HCT116 (cell line): Measurements from ENCODE around the gene HRH3. TPM values are rescaled to one million over a fixed set of nuclear protein-coding genes. Genes with fewer than 3 reads are reported as not detected.

ENCODE experiments used
- ATAC-seq: fragments of 200-7000 bp; cut with Tn5 transposase; 2 replicates; pipeline ENCODE4 v1.9.1; 2020; ENCODE audit warnings: mild to moderate bottlenecking, moderate library complexity
- BruUV-seq: library from RNA; stranded (reverse); fragments of 400-500 nt; replicated peaks from 2 replicates; lab custom pipeline; 2021; lab: Mats Ljungman, UMichigan
- CTCF ChIA-PET: fragments of 300-600 bp; sonication (Branson Sonifier 250); formaldehyde crosslinking; loops from one replicate; lab custom pipeline; 2021; ENCODE audit warnings: antibody characterized with exemption; lab: Charles Lee
- POLR2A ChIA-PET: fragments of 300-600, 350-600 bp; sonication (Branson Sonifier 250); formaldehyde crosslinking; loops from one replicate; lab custom pipeline; 2021; ENCODE audit warnings: antibody characterized with exemption; lab: Charles Lee
- RAD21 ChIA-PET, 2 experiments: fragments of 300-600 bp; sonication (Branson Sonifier 250); formaldehyde crosslinking; loops; one replicate each; lab custom pipeline; 2023; ENCODE audit warnings: low total read pairs in 2 of 2; ENCODE audit not compliant: uncharacterized antibody in 2 of 2, unreplicated experiment in 2 of 2, low non-redundant PET in 1 of 2; lab: Charles Lee
- DNase-seq: peaks from one replicate; pipeline ENCODE4 v3.0.0-alpha.2; 2010; ENCODE audit warnings: low read depth, low spot score
- H2AFZ ChIP-seq: fragments of 200-600 bp; shearing (Covaris generic), sonication (generic); 2 replicates; pipeline ENCODE4 v1.6.1; 2017; ENCODE audit warnings: low read depth, mixed run types, mixed read lengths, antibody characterized with exemption, low read length; ENCODE audit not compliant: poor library complexity, severe bottlenecking
- H3K27ac ChIP-seq: 2 replicates; pipeline ENCODE4 v1.5.1; 2012; ENCODE audit warnings: low read depth, low read length
- H3K27me3 ChIP-seq: fragments of 200-600 bp; sonication (generic); 2 replicates; pipeline ENCODE4 v1.6.1; 2016; ENCODE audit warnings: mixed run types, low read length, mixed read lengths; ENCODE audit not compliant: insufficient read depth
- H3K36me3 ChIP-seq, 2 experiments: fragments of 200-500 bp in 1 of 2; fragments of 200-600 bp in 1 of 2; sonication (Bioruptor generic) in 1 of 2; sonication (generic) in 1 of 2; 2 replicates each; pipeline versions ENCODE4 v1.5.1 to v1.6.1; 2014 to 2016; ENCODE audit warnings: low read length in 2 of 2, inconsistent platforms in 1 of 2, mixed read lengths in 1 of 2, mixed run types in 1 of 2; ENCODE audit not compliant: insufficient read depth in 2 of 2, control insufficient read depth in 1 of 2
- H3K4me1 ChIP-seq, 2 experiments: fragments of 200-600 bp in 1 of 2; sonication (generic) in 1 of 2; 2 replicates each; pipeline versions ENCODE4 v1.5.1 to v1.6.1; 2012 to 2017; ENCODE audit warnings: low read length in 2 of 2, inconsistent platforms in 1 of 2, mild to moderate bottlenecking in 1 of 2, mixed read lengths in 1 of 2, mixed run types in 1 of 2, moderate library complexity in 1 of 2; ENCODE audit not compliant: insufficient read depth in 2 of 2, control insufficient read depth in 1 of 2
- H3K4me2 ChIP-seq: fragments of 200-600 bp; sonication (generic); 2 replicates; pipeline ENCODE4 v1.6.1; 2017; ENCODE audit warnings: mixed run types, low read length, mixed read lengths
- H3K4me3 ChIP-seq, 2 experiments: fragments of 200-600 bp in 1 of 2; sonication (generic) in 1 of 2; replicated peaks in 1 of 2; 2 replicates each; pipeline ENCODE4 v1.5.1; 2011 to 2016; ENCODE audit warnings: low read length in 2 of 2, control low read depth in 1 of 2, low read depth in 1 of 2, mild to moderate bottlenecking in 1 of 2, mixed read lengths in 1 of 2, mixed run types in 1 of 2
- H3K79me2 ChIP-seq: fragments of 200-600 bp; sonication (generic); 2 replicates; pipeline ENCODE4 v1.6.1; 2017; ENCODE audit warnings: mild to moderate bottlenecking, mixed run types, low read length, moderate library complexity, mixed read lengths; ENCODE audit not compliant: insufficient read depth
- H3K9ac ChIP-seq: fragments of 200-600 bp; sonication (generic); 2 replicates; pipeline ENCODE4 v1.6.1; 2016; ENCODE audit warnings: low read length, mixed read lengths
- H3K9me2 ChIP-seq: fragments of 200-600 bp; sonication (generic), shearing (Covaris generic); 2 replicates; pipeline ENCODE4 v1.6.1; 2017; ENCODE audit warnings: mixed run types, mild to moderate bottlenecking, moderate library complexity; ENCODE audit not compliant: insufficient read depth
- H3K9me3 ChIP-seq, 2 experiments: fragments of 200-500 bp in 1 of 2; fragments of 200-600 bp in 1 of 2; sonication (Bioruptor generic) in 1 of 2; sonication (generic) in 1 of 2; 2 replicates each; pipeline ENCODE4 v1.6.1; 2014 to 2017; ENCODE audit warnings: low read length in 2 of 2, mixed read lengths in 2 of 2, inconsistent platforms in 1 of 2, low read depth in 1 of 2, mild to moderate bottlenecking in 1 of 2, mixed run types in 1 of 2, moderate library complexity in 1 of 2; ENCODE audit not compliant: control insufficient read depth in 1 of 2, insufficient read depth in 1 of 2
- H4K20me1 ChIP-seq: fragments of 200-600 bp; sonication (generic), shearing (Covaris generic); 2 replicates; pipeline ENCODE4 v1.6.1; 2017; ENCODE audit warnings: mixed run types, mild to moderate bottlenecking, moderate library complexity; ENCODE audit not compliant: insufficient read depth
- CBX3 ChIP-seq: IDR thresholded peaks from 2 replicates; pipeline ENCODE4 v1.6.1; 2012; ENCODE audit warnings: low read depth
- CEBPB ChIP-seq: IDR thresholded peaks from 2 replicates; pipeline ENCODE4 v1.6.1; 2012; ENCODE audit warnings: low read depth
- CTCF ChIP-seq, 3 experiments: fragments of 200-600 bp in 1 of 3; sonication (generic) in 1 of 3; IDR thresholded peaks in 2 of 3; conservative IDR thresholded peaks in 1 of 3; 2 replicates each; pipeline ENCODE4 v1.5.1; 2012 to 2017; ENCODE audit warnings: low read depth in 2 of 3, low read length in 2 of 3, antibody characterized with exemption in 1 of 3, borderline replicate concordance in 1 of 3, control low read depth in 1 of 3, mild to moderate bottlenecking in 1 of 3, mixed read lengths in 1 of 3, mixed run types in 1 of 3, moderate library complexity in 1 of 3; ENCODE audit not compliant: insufficient read depth in 1 of 3
- EGR1 ChIP-seq: IDR thresholded peaks from 2 replicates; pipeline ENCODE4 v1.6.1; 2012; ENCODE audit warnings: low read depth
- ELF1 ChIP-seq: IDR thresholded peaks from 2 replicates; pipeline ENCODE4 v1.6.1; 2012; ENCODE audit warnings: low read depth, borderline replicate concordance
- EZH2 ChIP-seq: fragments of 200-600 bp; sonication (generic); IDR thresholded peaks from 2 replicates; pipeline ENCODE4 v1.6.1; 2017; ENCODE audit warnings: antibody characterized with exemption, mixed run types
- POLR2A ChIP-seq: IDR thresholded peaks from 2 replicates; pipeline ENCODE4 v1.7.0; 2011; ENCODE audit warnings: borderline replicate concordance; ENCODE audit not compliant: insufficient read depth, insufficient read length; ENCODE audit errors: extremely low read depth
- REST ChIP-seq: IDR thresholded peaks from 2 replicates; pipeline ENCODE4 v1.6.1; 2012; ENCODE audit warnings: low read depth
- SIN3A ChIP-seq: IDR thresholded peaks from 2 replicates; pipeline ENCODE4 v1.6.1; 2012; ENCODE audit warnings: low read depth
- TCF7L2 ChIP-seq: IDR thresholded peaks from 2 replicates; pipeline ENCODE4 v1.7.0; 2011; ENCODE audit warnings: borderline replicate concordance, inconsistent platforms; ENCODE audit not compliant: insufficient read depth, insufficient read length; ENCODE audit errors: extremely low read depth
- ZBTB33 ChIP-seq: IDR thresholded peaks from 2 replicates; pipeline ENCODE4 v1.6.1; 2011; ENCODE audit warnings: mild to moderate bottlenecking, low read length, moderate library complexity; ENCODE audit not compliant: insufficient replicate concordance; ENCODE audit errors: extremely low read depth
- ZFX ChIP-seq: fragments of 450-650 bp; IDR thresholded peaks from 2 replicates; pipeline ENCODE4 v1.6.1; 2017
- ZNF274 ChIP-seq: fragments of 200-500 bp; sonication (Bioruptor generic); IDR thresholded peaks from 2 replicates; pipeline ENCODE4 v1.6.1; 2014; ENCODE audit warnings: mild to moderate bottlenecking, low read depth, low read length, inconsistent platforms
- intact Hi-C: fragments of 100-400 bp; cut with micrococcal nuclease; formaldehyde crosslinking; loops from 2 replicates; pipeline ENCODE4 v1.10.0; 2022
- total RNA-seq: library from RNA; stranded (reverse); gene quantifications from one replicate; pipeline ENCODE4 v1.2.1, GENCODE V29; 2021; ENCODE audit not compliant: unreplicated experiment
- TF ChIP-seq, protein P1 (sequence below): IDR thresholded peaks from 2 replicates; pipeline ENCODE4 v1.6.1; 2012

HRH3 gene
- total RNA-seq, 1 experiment from 2014 or later: not detected

- Histone ChIP-seq H3K9ac (no peak overlapping the region), H3K4me2 (no peak overlapping the region), H2AFZ (no peak overlapping the region), H3K4me1 (no peaks in the 10 kb centered on the region), H3K27ac (no peak overlapping the region), H3K27me3 (no peaks in the 10 kb centered on the region), H3K4me3 (no peak overlapping the region), H3K79me2 (no peaks in the 10 kb centered on the region), H4K20me1 (no peaks in the 10 kb centered on the region), H3K9me3 (no peaks in the 10 kb centered on the region), H3K9me2 (no peaks in the 10 kb centered on the region), H3K36me3 (no peaks in the 10 kb centered on the region)
- ChIA-PET RAD21 (no interaction called here), POLR2A (no interaction called here), CTCF (no interaction called here)
- BruUV-seq: TSS peak; percentile 16
- intact Hi-C loops: no loop called here
- ATAC-seq (no peak), DNase-seq (no peak)
- TF ChIP-seq ZFX (no peak), TCF7L2 (no peak), ZBTB33 (no peak), POLR2A (no peak), CBX3 (no peak), REST (no peak), SIN3A (no peak), CTCF (IDR thresholded peaks at IDR 0.05 in 2 of 3, conservative IDR thresholded peaks at IDR 0.05 in 1 of 3; ENCODE audit: borderline replicate concordance in 1 of 3, insufficient read depth in 1 of 3, low read depth in 2 of 3, low read length in 2 of 3) (no peak), ZNF274 (no peak), ELF1 (no peak), CEBPB (no peak), EGR1 (no peak), EZH2 (no peak)
- TF ChIP-seq, protein P1, sequence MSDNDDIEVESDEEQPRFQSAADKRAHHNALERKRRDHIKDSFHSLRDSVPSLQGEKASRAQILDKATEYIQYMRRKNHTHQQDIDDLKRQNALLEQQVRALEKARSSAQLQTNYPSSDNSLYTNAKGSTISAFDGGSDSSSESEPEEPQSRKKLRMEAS: no peak
Observed at GRCh38 chr20:62265365-62265764, 45.3 kb upstream of the HRH3 start.
